Measurements from ENCODE around the gene ITPA.

- TF ChIP-seq CTCF (conservative IDR thresholded peaks at IDR 0.05): no peak
- TF ChIP-seq EZH2 (IDR thresholded peaks at IDR 0.05; ENCODE audit: low read depth): no peak
Measured at GRCh38 chr20:3208786-3209256, 477 bp upstream of the ITPA start.

Data from PC-9 (cell line).